SKM-1 treated with dmso at 0.1 percent for 144 hours (cell line): ENCODE results near the gene DYNLL2.
"Not testable (repeated sequence)": the region's sequence is repeated elsewhere in the genome, so short reads cannot be mapped to it uniquely, and the experiment has no call there.

Experiments used
- DNase-seq: peaks from one replicate; lab custom pipeline; 2025; ENCODE audit not compliant: unreplicated experiment; lab: John Stamatoyannopoulos, UW

The DYNLL2 gene

DNA sequence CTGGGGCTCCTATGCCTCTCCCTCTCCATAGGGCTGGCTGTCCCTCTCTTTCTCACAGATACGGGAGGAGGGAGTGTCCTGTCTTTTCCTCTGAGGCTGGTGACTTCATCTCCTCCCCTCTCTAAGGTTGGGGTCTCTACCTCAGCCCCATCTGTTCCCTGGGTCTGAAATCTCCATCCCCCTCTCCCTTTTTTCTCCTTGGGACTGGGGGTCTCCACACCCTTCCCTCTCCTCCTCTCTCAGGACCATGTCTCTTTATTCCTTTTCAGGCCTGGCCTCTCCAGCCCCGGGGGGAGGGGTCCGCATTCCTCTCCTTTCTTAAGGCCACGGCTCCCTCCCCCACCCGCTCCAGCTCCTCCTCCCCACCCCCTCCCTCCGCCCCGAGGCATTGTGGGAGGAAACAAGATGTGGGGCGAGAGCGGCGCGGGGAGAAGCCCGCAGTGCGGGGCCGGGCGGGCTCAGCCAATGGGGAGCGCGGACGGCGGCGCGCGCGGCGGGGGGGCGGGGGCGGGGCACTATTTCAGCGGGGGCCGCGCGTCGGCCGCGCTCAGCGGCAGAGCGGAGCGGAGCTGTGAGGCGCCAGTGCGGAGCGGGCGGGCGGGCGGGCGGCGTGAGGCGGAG, at the start of gene DYNLL2:
Gene DYNLL2 (plus strand): TSS at position 550 of the 621 bp plus-strand sequence. CDS start 3,672 bp downstream, outside the sequence.
- peak; percentile 80 for DNase-seq

DNA sequence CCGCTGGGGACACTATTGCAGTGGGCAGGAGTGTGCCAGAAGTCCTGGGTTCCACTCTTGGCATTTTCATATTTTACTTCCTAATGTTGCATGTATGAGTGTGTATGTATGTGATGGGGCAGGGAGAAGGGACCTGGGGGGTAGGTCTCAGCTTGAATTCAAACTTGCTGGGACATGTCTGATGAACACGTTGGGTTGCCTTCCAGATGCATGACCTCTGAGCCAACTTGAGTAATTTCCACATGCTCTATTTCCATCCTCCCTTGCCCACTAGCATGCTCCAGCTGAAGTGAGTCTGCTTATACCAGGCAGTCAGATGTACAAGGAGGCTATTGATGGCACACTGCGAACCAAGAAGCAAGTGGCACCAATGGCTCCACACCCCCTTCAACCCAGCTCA, 43.2 kb upstream of the DYNLL2 start:
- no peak for DNase-seq

DNA sequence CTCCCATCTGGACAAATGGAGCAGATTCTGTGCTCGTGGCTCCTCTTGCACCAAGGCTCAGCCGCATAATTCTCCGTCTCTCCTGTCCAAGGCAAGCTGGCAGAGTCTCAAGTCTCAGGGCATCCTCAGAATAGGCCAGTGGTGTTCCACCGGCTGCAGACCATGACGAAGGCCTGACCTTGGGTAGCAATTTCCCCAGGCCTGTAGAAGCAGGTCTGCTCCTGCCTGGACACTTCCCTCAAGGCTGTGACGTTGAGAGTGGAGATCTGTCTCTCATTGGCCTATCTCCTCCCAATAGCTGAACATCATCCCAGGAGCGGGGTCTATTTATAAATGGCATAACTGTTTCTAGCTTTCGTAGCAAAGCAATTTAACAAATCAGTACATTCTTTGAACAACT, 42.8 kb upstream of the DYNLL2 start:
- no peak for DNase-seq

GRCh38 chr17:58041161-58041560, 42.1 kb upstream of the DYNLL2 start:
- no peak for DNase-seq

- DNase-seq = no peak
Measured at GRCh38 chr17:58043221-58044181, 39.7 kb upstream of the DYNLL2 start.

- DNase-seq = not testable (repeated sequence)
Measured at GRCh38 chr17:58044256-58044655, 39.0 kb upstream of the DYNLL2 start.

- DNase-seq = no peak
Measured at GRCh38 chr17:58046239-58047094, 36.8 kb upstream of the DYNLL2 start.

- no peak for DNase-seq
Measured at GRCh38 chr17:58047376-58048150, 35.7 kb upstream of the DYNLL2 start.

DNA sequence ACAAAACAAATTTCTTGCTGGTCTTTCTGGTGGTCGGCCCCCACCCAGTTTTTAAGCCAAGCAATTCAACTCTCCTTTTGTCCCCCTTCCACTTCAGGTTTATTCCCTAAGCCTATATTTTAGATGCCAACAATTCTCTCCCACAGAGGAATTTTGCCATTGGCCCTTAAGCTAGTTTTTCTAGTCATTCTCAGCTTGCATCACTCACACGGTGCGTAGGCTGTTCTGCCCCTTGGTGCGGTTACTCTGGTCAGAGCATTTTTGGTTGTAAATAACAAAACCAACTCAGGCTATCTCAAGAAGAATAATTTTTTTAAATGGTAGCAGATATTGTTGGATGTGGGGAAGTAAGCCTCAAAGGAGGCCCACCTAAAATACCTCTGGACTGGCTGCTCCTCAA, 33.7 kb upstream of the DYNLL2 start:
- DNase-seq = no peak

- no peak for DNase-seq
Measured at GRCh38 chr17:58050966-58051365, 32.3 kb upstream of the DYNLL2 start.

- DNase-seq = no peak
Measured at GRCh38 chr17:58051468-58051867, 31.8 kb upstream of the DYNLL2 start.

GRCh38 chr17:58052407-58052806, 30.8 kb upstream of the DYNLL2 start:
- DNase-seq = no peak

DNA sequence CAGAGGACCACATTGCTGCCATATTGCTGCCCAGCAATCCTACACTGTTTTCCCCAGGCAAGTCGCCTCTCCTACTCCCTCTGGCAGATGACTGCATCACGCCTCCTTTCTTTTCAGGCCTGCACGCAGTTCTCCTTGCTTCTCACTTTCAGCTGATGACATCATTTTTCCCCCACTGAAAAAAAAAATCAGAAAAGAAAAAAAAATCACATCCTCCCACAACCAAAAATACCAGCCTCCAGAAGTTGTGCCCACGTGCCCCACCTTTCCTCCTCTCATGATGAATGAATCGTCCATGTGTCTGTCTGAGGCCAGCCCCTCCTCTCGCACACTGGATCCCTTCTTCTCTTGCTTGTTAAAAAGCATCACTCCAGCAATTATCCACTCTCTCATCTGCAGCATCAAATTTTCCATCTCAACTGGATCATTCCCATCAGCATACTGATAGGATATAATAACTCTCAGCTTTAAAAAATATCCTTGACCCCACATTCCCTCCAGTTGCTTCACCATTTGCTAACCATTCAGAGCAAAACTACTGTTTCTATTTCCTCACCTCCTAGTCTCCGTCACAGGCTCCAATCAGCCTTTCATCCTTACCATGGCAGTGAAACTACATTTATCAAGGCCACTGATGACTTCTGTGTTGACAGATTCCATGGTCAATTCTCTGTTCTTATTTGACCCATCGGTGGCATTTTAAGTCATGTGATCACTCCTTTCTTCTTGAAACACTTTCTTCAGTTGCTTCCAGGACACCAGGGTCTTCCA, 30.1 kb upstream of the DYNLL2 start:
- no peak for DNase-seq

DNA sequence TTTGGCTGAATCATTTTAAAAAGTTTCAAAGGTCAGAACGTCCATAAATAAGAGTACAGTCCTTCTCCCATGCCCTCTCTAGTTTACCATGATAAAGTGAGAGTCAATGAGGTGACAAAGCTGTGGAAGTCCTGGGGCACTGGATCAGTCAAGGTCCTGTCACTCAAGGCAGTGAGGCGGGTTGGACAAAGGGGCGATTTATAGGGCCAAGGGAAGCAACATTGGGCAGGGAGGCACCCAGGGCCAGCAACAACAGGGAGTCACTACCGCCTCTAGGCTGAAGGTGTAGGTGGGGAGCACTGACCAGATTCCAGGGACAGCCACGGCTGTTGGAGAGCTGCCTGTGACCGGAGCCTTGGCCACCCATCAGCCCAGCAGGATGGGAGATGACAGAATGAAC, 28.6 kb upstream of the DYNLL2 start:
- no peak for DNase-seq

GRCh38 chr17:58056476-58056875, 26.7 kb upstream of the DYNLL2 start:
- DNase-seq = no peak

GRCh38 chr17:58059141-58059540, 24.1 kb upstream of the DYNLL2 start:
- no peak for DNase-seq

- DNase-seq = no peak
Measured at GRCh38 chr17:58060596-58061191, 22.5 kb upstream of the DYNLL2 start.

DNA sequence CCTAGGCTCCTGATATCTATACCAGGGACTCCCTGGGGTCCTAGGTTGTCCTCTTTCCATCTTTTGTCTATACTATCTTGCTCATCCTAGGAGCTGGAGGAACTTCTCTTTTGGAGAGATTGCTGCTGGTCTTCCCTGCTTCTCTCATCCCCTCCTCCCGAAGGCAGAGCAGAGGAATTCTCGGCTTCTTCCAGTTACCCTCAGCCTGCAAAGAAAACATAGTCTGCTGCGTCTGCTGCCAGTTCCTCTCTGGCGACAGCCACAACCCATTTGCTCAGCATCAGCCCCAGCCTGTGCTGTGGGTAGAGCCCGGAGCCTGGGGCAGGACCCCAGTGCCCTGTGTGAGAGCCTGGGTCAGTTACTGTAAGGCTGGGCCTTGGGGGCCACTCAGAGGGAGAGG, 21.5 kb upstream of the DYNLL2 start:
- no peak for DNase-seq

- no peak for DNase-seq
Measured at GRCh38 chr17:58065238-58065637, 18.0 kb upstream of the DYNLL2 start.
